GM12873 (cell line): ENCODE data around the gene CELF2.

ENCODE experiments used
- CTCF ChIP-seq: IDR thresholded peaks from 2 replicates; pipeline ENCODE4 v1.5.1; 2012; ENCODE audit warnings: low read depth, mild to moderate bottlenecking, moderate library complexity, low read length, control low read depth; ENCODE audit not compliant: insufficient read depth; ENCODE audit errors: missing control alignments

The CELF2 gene

GRCh38 chr10:11261687-11262493 lies 244.2 kb downstream of the CELF2 start:
- no peak for TF ChIP-seq CTCF

DNA sequence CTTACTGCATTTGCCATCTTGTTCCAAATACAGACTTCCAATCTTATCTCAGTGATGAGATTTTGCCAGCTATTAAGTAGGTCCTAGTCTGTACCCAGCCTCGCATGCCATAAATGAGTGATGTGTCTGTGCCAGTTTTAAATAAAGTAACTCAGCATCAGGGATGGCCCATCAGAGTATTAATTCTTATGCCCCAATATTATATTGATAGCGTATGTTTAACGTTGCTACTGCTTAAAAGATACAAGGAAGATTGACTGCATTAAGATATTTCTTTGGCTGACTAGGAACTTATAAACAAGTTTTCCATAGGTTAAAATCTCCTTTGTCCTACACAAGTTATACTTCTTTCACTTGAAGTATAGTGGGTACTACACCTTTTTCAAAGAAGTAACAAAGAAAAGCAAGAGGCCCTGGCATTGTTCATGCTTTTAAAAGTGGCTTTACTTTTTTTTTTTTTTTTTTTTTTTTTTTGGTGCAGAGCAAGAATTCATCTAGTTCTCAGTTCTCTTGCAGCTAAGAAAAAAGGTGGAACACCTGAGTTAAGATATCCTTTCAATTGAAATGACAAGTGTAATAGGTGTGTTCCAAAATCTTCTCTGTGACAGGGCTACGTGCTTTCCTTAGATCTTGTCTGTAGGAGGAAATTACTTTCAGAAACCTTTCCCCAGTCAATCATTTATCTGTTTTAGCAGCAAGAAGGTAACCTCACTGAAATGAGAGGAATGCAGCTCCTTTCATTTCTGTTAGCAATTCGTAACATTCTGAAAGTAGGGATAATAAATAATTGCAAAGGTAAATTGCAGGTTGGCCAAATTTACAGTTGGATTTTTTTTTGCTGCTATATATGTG lies 245.0 kb downstream of the CELF2 start:
- no peak for TF ChIP-seq CTCF

GRCh38 chr10:11263767-11264166 lies 246.1 kb downstream of the CELF2 start:
- no peak for TF ChIP-seq CTCF

- no peak for TF ChIP-seq CTCF
Observed at GRCh38 chr10:11264296-11265048, 246.8 kb downstream of the CELF2 start.

GRCh38 chr10:11265484-11265883 lies 247.8 kb downstream of the CELF2 start:
- TF ChIP-seq CTCF, result no peak

DNA sequence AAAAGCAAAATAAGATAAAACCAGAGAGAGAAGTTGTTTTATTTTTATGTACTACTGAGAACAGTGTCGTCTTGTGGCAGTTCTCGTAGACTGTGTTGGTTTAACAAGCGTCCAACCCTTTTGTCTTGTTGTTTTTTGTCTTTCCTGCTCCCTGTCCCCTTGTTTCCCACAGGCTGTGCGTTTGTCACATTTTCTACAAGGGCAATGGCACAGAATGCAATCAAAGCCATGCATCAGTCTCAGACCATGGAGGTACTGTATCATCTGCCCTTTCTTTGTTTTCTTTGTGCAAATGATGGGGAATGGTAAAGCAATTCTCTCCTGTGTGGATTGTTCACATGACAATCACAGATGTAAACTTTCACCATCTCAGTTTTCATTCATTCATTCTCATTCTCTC lies 248.8 kb downstream of the CELF2 start:
- no peak for TF ChIP-seq CTCF
